GM12872 (cell line): Measurements from ENCODE around the gene CYP26A1.
A peak's percentile ranks its signal among the peaks of the same experiment; 100 is the strongest.

Source experiments
- TF ChIP-seq, protein P1 (sequence below): IDR thresholded peaks from 3 replicates; pipeline ENCODE4 v1.5.1; 2011; ENCODE audit warnings: low read depth, mild to moderate bottlenecking, low read length, moderate library complexity; ENCODE audit not compliant: insufficient read depth

Gene CYP26A1

DNA sequence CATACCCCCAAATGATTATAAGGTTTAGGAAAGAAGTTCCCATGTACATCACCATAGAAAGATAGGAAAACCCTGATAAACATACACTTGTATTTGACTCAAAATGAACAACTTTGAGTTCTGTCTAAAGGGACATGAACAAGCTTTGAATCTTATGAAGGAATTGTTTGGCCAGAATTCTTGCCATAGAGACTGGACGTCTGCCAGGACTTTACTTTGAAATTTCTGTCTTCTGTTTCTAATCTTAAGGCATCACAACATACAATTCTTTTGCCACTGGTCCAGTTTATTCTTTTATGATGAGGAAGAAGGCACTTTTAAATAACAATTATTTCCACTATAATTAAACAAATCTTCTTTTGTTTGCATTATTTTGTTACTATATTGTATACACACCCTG lies 39.3 kb upstream of the CYP26A1 start:
- TF ChIP-seq, protein P1, sequence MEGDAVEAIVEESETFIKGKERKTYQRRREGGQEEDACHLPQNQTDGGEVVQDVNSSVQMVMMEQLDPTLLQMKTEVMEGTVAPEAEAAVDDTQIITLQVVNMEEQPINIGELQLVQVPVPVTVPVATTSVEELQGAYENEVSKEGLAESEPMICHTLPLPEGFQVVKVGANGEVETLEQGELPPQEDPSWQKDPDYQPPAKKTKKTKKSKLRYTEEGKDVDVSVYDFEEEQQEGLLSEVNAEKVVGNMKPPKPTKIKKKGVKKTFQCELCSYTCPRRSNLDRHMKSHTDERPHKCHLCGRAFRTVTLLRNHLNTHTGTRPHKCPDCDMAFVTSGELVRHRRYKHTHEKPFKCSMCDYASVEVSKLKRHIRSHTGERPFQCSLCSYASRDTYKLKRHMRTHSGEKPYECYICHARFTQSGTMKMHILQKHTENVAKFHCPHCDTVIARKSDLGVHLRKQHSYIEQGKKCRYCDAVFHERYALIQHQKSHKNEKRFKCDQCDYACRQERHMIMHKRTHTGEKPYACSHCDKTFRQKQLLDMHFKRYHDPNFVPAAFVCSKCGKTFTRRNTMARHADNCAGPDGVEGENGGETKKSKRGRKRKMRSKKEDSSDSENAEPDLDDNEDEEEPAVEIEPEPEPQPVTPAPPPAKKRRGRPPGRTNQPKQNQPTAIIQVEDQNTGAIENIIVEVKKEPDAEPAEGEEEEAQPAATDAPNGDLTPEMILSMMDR = no peak

DNA sequence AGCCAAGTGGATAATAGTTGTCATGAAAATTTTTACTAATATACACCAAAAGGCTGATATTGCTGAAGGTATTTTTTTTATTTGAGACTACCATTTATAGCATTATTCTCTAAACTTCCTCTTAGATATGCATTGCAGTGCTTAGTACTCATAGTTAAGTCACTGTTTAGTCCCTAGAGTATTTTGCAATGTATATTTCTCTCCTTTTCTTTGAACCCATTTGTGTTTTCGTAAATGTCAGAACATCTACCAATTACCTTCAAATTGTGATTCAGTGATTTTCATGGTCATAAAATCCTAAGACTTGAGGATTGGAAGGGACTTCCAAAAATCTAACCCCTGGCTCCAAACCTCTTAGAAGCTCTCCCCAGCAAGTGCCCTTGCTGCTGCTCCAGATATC lies 34.6 kb upstream of the CYP26A1 start:
- TF ChIP-seq, protein P1 = no peak

DNA sequence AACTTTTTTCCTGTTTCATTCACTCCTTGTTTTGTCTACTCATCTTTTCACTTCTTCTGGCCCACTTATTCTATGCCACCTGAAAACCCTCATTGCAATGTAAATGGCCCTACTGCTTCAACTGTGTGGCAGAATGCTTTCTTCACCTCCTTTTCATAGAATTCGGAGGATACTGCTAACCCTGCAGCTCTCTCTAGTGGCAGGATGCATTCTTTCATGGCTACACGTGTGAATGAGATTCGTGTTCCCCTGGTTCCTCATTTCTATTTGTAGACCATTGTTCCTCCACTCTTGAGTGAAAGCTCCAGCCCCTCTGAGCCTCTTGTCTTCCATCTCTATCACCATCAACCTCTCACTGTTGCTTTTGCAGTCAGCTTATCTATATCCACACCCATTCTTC lies 34.0 kb upstream of the CYP26A1 start:
- TF ChIP-seq, protein P1 = peak; percentile 57

DNA sequence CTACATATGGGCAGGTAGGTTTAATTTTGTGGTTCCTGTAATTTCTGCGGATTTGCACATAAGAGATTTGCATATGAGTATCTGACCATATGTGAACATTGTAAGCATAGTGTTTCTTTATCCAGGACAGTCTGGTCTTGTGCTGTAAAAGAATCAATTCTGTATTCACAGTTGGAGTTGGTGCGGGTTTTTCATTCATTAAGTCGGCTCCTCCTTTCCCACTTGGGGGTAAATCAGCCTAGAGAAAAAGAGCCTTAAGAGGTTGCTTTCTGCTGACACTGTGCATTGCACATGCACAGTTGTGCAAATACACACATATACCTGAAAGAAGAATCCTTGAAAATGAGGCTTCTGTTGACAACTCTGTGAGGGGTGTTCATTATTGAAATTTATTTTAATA lies 19.2 kb upstream of the CYP26A1 start:
- TF ChIP-seq, protein P1 = no peak

DNA sequence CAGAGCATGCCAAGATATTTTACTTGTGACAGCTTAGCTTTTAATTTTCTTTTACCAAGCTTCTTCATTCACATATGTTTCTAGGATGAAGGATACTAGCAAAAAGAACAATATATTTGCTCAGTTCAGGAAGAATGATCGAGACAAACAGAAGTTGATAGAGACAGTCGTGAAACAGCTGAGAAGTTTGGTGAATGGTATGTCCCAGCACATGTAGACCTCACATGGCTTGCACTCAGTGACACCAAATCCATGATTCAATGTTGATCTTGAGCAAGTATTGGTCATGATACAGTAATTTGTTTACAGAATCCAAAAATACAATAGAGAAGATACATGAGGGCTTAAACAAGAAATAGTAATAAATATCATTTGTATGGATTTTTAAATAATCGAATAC lies 15.6 kb upstream of the CYP26A1 start:
- TF ChIP-seq, protein P1 = no peak

DNA sequence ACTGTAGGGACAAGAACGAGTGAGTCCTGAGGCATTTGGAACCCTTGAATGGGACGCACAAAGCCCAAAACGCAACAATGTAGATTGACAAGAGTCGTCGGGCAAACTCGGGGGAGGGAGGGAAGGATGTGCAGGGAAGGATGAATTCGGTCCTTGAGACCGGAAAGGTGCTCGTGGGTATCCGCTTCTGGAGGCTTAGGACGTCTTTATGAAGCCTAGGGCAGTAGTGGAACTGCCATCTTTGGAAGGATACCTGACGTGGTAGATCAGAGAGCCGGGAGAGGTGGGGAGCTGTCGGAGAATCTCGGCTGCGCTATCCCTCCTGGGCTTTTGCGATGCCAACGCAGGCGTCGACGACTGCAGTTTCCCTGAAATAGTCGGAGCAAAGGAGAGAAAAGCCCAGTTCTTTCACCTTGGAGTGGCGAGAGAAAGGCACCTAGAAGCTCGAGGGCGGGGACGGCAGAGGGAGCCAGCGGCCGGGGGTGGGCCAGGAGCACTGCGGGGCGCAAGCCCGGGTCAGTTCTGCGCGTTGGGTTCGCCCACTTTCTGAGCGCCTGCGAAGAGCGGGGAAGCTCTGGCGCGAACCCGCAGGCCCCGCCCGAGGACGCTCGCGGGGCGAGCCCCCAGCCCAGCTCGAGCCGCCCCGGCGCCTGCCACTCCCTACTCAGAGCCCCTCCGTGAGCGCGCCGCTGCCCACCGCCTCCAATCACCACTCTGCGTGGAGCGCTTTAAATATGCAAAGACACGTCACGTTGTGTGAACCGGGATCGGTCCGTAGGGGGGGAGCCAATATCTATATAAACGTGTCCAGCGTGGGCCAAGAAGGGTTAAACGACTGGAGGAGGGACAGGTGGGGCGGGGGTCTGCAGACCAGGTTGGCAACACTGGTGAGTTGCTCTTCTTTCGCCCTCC lies 13.5 kb upstream of the CYP26A1 start, which contains the start of gene CYP26C1:
Gene CYP26C1, plus strand, starts transcription at position 824 of the 912 bp plus-strand sequence. CDS start 466 bp downstream, outside the sequence.
- TF ChIP-seq, protein P1 = no peak

DNA sequence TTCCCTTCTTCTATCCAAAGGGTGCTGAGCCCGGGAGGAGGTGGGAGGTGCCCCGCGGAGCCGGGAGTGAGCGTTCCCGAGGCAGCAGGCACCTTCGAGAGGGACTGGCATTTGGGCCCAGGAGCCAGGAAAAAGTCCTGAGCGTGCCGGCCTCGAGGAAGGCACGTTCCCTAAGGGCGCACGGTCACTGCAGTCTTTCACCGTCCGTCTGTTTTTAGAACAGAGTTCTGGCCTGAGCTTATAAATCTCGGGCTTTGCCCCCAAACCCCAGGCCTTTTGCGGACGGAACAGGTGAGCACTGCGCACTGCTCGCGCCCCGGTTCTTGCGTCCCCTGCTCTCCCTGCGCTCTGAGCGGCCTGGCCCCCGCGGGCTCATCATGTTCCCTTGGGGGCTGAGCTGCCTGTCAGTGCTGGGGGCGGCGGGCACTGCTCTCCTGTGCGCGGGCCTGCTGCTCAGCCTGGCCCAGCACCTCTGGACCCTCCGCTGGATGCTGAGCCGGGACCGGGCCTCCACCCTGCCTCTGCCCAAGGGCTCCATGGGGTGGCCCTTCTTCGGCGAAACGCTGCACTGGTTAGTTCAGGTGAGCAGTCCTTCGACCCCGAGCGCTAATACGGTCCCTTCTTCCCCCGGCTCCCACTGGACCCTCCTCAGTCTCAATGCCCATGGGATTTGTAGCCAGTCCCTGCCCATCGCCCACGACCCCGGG lies 12.7 kb upstream of the CYP26A1 start:
- TF ChIP-seq, protein P1 = no peak
